Osteoblast (primary cell): ENCODE results near the gene PRKAR1A. TPM values are rescaled to one million over a fixed set of nuclear protein-coding genes. Genes with fewer than 3 reads are reported as not detected.

Experiments
- DNase-seq: peaks from one replicate; pipeline ENCODE4 v3.0.0; 2011; ENCODE audit warnings: low spot score, mixed read lengths; ENCODE audit not compliant: insufficient read length; ENCODE audit errors: missing footprints
- H2AFZ ChIP-seq: 2 replicates; pipeline ENCODE4 v1.6.0; 2011; ENCODE audit warnings: mild to moderate bottlenecking, low read length
- H3K27ac ChIP-seq: 2 replicates; pipeline ENCODE4 v1.5.1; 2011; ENCODE audit warnings: mild to moderate bottlenecking, low read depth, low read length, moderate library complexity
- H3K27me3 ChIP-seq: 2 replicates; pipeline ENCODE4 v1.6.0; 2012; ENCODE audit warnings: mild to moderate bottlenecking, control low read depth, inconsistent platforms, low read length, moderate library complexity; ENCODE audit not compliant: insufficient read depth
- H3K36me3 ChIP-seq: 2 replicates; pipeline ENCODE4 v1.5.1; 2011; ENCODE audit warnings: mild to moderate bottlenecking, low read length, control low read depth, moderate library complexity; ENCODE audit not compliant: insufficient read depth
- H3K4me1 ChIP-seq: 2 replicates; pipeline ENCODE4 v1.5.1; 2011; ENCODE audit warnings: mild to moderate bottlenecking, low read length, control low read depth, moderate library complexity; ENCODE audit not compliant: insufficient read depth
- H3K4me2 ChIP-seq: 2 replicates; pipeline ENCODE4 v1.6.0; 2011; ENCODE audit warnings: mild to moderate bottlenecking, low read length; ENCODE audit not compliant: insufficient read depth
- H3K4me3 ChIP-seq: fragments of 200-600 bp; sonication (generic); 3 replicates; pipeline ENCODE4 v1.5.1; 2012; ENCODE audit warnings: mild to moderate bottlenecking, low read length, inconsistent platforms; ENCODE audit not compliant: insufficient read depth
- H3K79me2 ChIP-seq: 2 replicates; pipeline ENCODE4 v1.6.0; 2012; ENCODE audit warnings: mild to moderate bottlenecking, low read length, control low read depth, inconsistent platforms; ENCODE audit not compliant: insufficient read depth
- H3K9me3 ChIP-seq: 2 replicates; pipeline ENCODE4 v1.5.1; 2011; ENCODE audit warnings: low read depth, low read length, control low read depth
- H4K20me1 ChIP-seq: 2 replicates; pipeline ENCODE4 v1.6.0; 2012; ENCODE audit warnings: mild to moderate bottlenecking, low read length, control low read depth; ENCODE audit not compliant: insufficient read depth
- CTCF ChIP-seq: IDR thresholded peaks from 2 replicates; pipeline ENCODE4 v1.5.1; 2011; ENCODE audit warnings: mild to moderate bottlenecking, low read depth, low read length, moderate library complexity; ENCODE audit errors: extremely low read depth
- total RNA-seq: library from RNA; depleted of rRNA; stranded (reverse); fragments of >200 nt; gene quantifications from 2 replicates; pipeline ENCODE4 v1.2.3, GENCODE V29; 2012

The PRKAR1A gene
- total RNA-seq, 1 donor: 259 TPM

GRCh38 chr17:68539548-68540467 is 27.6 kb downstream of the PRKAR1A start:
- H3K79me2 ChIP-seq: no peaks in the 10 kb centered on the region
- no peak for DNase-seq
- no peak overlapping the region for H3K4me2 ChIP-seq
- H3K4me3 ChIP-seq: no peak overlapping the region
- peak; percentile 35 for TF ChIP-seq CTCF
- H2AFZ ChIP-seq: no peak overlapping the region
- H3K9me3 ChIP-seq: no peaks in the 10 kb centered on the region
- H3K4me1 ChIP-seq: peaks cover 7% of the 10 kb centered on the region
- no peak overlapping the region for H3K27ac ChIP-seq
- H4K20me1 ChIP-seq: no peaks in the 10 kb centered on the region
- H3K27me3 ChIP-seq: no peaks in the 10 kb centered on the region
- peaks cover 85% of the 10 kb centered on the region for H3K36me3 ChIP-seq

GRCh38 chr17:68540981-68541380 is 28.8 kb downstream of the PRKAR1A start:
- H3K36me3 ChIP-seq: peaks cover 73% of the 10 kb centered on the region
- no peak for TF ChIP-seq CTCF
- no peak overlapping the region for H2AFZ ChIP-seq
- no peak for DNase-seq
- H3K27me3 ChIP-seq: no peaks in the 10 kb centered on the region
- no peaks in the 10 kb centered on the region for H3K79me2 ChIP-seq
- H3K4me1 ChIP-seq: no peaks in the 10 kb centered on the region
- H3K27ac ChIP-seq: no peak overlapping the region
- no peaks in the 10 kb centered on the region for H4K20me1 ChIP-seq
- H3K9me3 ChIP-seq: no peaks in the 10 kb centered on the region
- H3K4me2 ChIP-seq: no peak overlapping the region
- no peak overlapping the region for H3K4me3 ChIP-seq

- Histone ChIP-seq H4K20me1 (no peaks in the 10 kb centered on the region), H2AFZ (no peak overlapping the region), H3K27ac (no peak overlapping the region), H3K79me2 (no peaks in the 10 kb centered on the region), H3K27me3 (no peaks in the 10 kb centered on the region), H3K4me2 (no peak overlapping the region), H3K4me3 (no peak overlapping the region), H3K4me1 (no peaks in the 10 kb centered on the region), H3K9me3 (no peaks in the 10 kb centered on the region), H3K36me3 (peaks cover 67% of the 10 kb centered on the region)
- no peak for TF ChIP-seq CTCF
- no peak for DNase-seq
These were observed 29.6 kb downstream of the PRKAR1A start for GRCh38 chr17:68541816-68542215.

- Histone ChIP-seq H3K4me2 (no peak overlapping the region), H3K79me2 (no peaks in the 10 kb centered on the region), H3K9me3 (peaks cover 2% of the 10 kb centered on the region), H3K4me1 (no peaks in the 10 kb centered on the region), H3K27me3 (no peaks in the 10 kb centered on the region), H2AFZ (no peak overlapping the region), H3K27ac (no peak overlapping the region), H4K20me1 (no peaks in the 10 kb centered on the region), H3K4me3 (no peak overlapping the region), H3K36me3 (peaks cover 65% of the 10 kb centered on the region)
- DNase-seq: no peak
- no peak for TF ChIP-seq CTCF
These were observed 30.7 kb downstream of the PRKAR1A start for GRCh38 chr17:68542698-68543463.
